K562 (cell line): ENCODE data around the gene CD70. TPM values are rescaled to one million over a fixed set of nuclear protein-coding genes. Genes with fewer than 3 reads are reported as not detected.

Experiments
- ATAC-seq: fragments of 200-7000 bp; cut with Tn5 transposase; 3 replicates; pipeline ENCODE4 v1.9.1; 2020; ENCODE audit warnings: moderate library complexity
- BruUV-seq: library from RNA; stranded (reverse); fragments of 400-500 nt; replicated peaks from 2 replicates; lab custom pipeline; 2021; lab: Mats Ljungman, UMichigan
- CTCF ChIA-PET: fragments of 300-600 bp; formaldehyde crosslinking; extraction: SDS; loops from one replicate; lab custom pipeline; 2021; ENCODE audit warnings: low intra/inter-chr PET ratio; lab: Yijun Ruan, JAX
- POLR2A ChIA-PET: fragments of 300-600, 350-650 bp; sonication (Branson Sonifier 250); formaldehyde crosslinking; extraction: SDS; loops from one replicate; lab custom pipeline; 2021; ENCODE audit warnings: antibody characterized with exemption, inconsistent platforms; lab: Yijun Ruan, JAX
- DNase-seq, 4 experiments: peaks; one replicate each; pipeline versions ENCODE4 v3.0.0 to v3.0.0-alpha.2; 2011 to 2018; ENCODE audit warnings: low spot score in 3 of 4, mixed read lengths in 3 of 4; ENCODE audit errors: extremely low read depth in 1 of 4
- FAIRE-seq: peaks from 2 replicates; lab custom pipeline; 2011; peaks lifted over from hg19 to GRCh38; lab: Jason Lieb, UNC
- H2AFZ ChIP-seq: 2 replicates; pipeline ENCODE4 v1.6.0; 2011; ENCODE audit warnings: low read depth, low read length, control low read depth, inconsistent platforms
- H3K27ac ChIP-seq: fragments of 200-600 bp; 3 replicates; pipeline ENCODE4 v1.8.0; 2011; ENCODE audit warnings: low read depth, mild to moderate bottlenecking, control low read depth, inconsistent platforms, low read length, moderate library complexity, mixed read lengths; ENCODE audit errors: extremely low read depth
- H3K27me3 ChIP-seq, 2 experiments: fragments of 300-600 bp in 1 of 2; 2 replicates in 1 of 2; 3 replicates in 1 of 2; pipeline versions ENCODE4 v1.6.0 to v1.8.0; 2011; ENCODE audit warnings: inconsistent platforms in 2 of 2, low read length in 2 of 2, mild to moderate bottlenecking in 1 of 2, mixed read lengths in 1 of 2, moderate library complexity in 1 of 2; ENCODE audit not compliant: control insufficient read depth in 2 of 2, insufficient read depth in 2 of 2
- H3K36me3 ChIP-seq: fragments of 300-600 bp; 3 replicates; pipeline ENCODE4 v1.8.0; 2011; ENCODE audit warnings: mild to moderate bottlenecking, low read length, inconsistent platforms; ENCODE audit not compliant: control insufficient read depth, insufficient read depth
- H3K4me1 ChIP-seq, 2 experiments: fragments of 200-600 bp in 1 of 2; replicated peaks in 1 of 2; 2 replicates in 1 of 2; 3 replicates in 1 of 2; pipeline versions ENCODE4 v1.5.1 to v1.8.0; 2011; ENCODE audit warnings: inconsistent platforms in 2 of 2, low read length in 2 of 2, mild to moderate bottlenecking in 1 of 2, mixed read lengths in 1 of 2, moderate library complexity in 1 of 2; ENCODE audit not compliant: control insufficient read depth in 2 of 2, insufficient read depth in 2 of 2
- H3K4me2 ChIP-seq: 2 replicates; pipeline ENCODE4 v1.6.1; 2011; ENCODE audit warnings: low read length, control low read depth, inconsistent platforms, mixed read lengths; ENCODE audit not compliant: insufficient read depth
- H3K4me3 ChIP-seq: fragments of 200-600 bp; sonication (generic), shearing (Covaris generic); 2 replicates; pipeline ENCODE4 v1.5.1; 2016; ENCODE audit warnings: control low read depth, inconsistent platforms
- H3K79me2 ChIP-seq: fragments of 200-600 bp; 3 replicates; pipeline ENCODE4 v1.8.0; 2011; ENCODE audit warnings: low read length, inconsistent platforms; ENCODE audit not compliant: control insufficient read depth, insufficient read depth
- H3K9ac ChIP-seq, 2 experiments: 2 replicates each; pipeline versions ENCODE4 v1.6.0 to v1.6.1; 2011; ENCODE audit warnings: low read depth in 2 of 2, low read length in 2 of 2, control low read depth in 1 of 2, inconsistent platforms in 1 of 2, mild to moderate bottlenecking in 1 of 2, mixed read lengths in 1 of 2; ENCODE audit not compliant: insufficient read depth in 1 of 2
- H3K9me1 ChIP-seq: one replicate; pipeline ENCODE4 v1.6.0; 2011; ENCODE audit warnings: inconsistent platforms, mild to moderate bottlenecking, low read length, moderate library complexity; ENCODE audit not compliant: control insufficient read depth, insufficient read depth
- H3K9me3 ChIP-seq: replicated peaks from 2 replicates; pipeline ENCODE4 v1.5.1; 2011; ENCODE audit warnings: low read depth, low read length, inconsistent platforms; ENCODE audit not compliant: control insufficient read depth, insufficient read depth
- H4K20me1 ChIP-seq: replicated peaks from 2 replicates; pipeline ENCODE4 v1.6.1; 2011; ENCODE audit warnings: low read length, inconsistent platforms, mixed read lengths; ENCODE audit not compliant: control insufficient read depth, insufficient read depth
- ARID2 ChIP-seq: fragments of 450-650 bp; IDR thresholded peaks from 2 replicates; pipeline ENCODE4 v1.6.1; 2017; ENCODE audit warnings: antibody characterized with exemption, mild to moderate bottlenecking
- FOXK2 ChIP-seq, 2 experiments: fragments of 450-650 bp; IDR thresholded peaks in 1 of 2; conservative IDR thresholded peaks in 1 of 2; 2 replicates each; pipeline ENCODE4 v1.6.1; 2016; ENCODE audit warnings: low read depth in 2 of 2, mild to moderate bottlenecking in 1 of 2
- MNT ChIP-seq, 2 experiments: fragments of 450-650 bp; conservative IDR thresholded peaks; 2 replicates each; pipeline ENCODE4 v1.6.1; 2017; ENCODE audit warnings: mild to moderate bottlenecking in 2 of 2, moderate library complexity in 2 of 2
- NR0B1 ChIP-seq: fragments of 450-650 bp; IDR thresholded peaks from one replicate; pipeline ENCODE4 v1.6.1; 2018; ENCODE audit warnings: mild to moderate bottlenecking, moderate library complexity; ENCODE audit not compliant: partially characterized antibody
- SRSF7 ChIP-seq: fragments of 200-400 bp; formaldehyde crosslinking; optimal IDR thresholded peaks from 2 replicates; pipeline ENCODE3; 2017; ENCODE audit warnings: mild to moderate bottlenecking, low read depth, low read length
- WGBS: fragments of 100-300 bp; shearing (Covaris generic); methylation state at CpG from one replicate; pipeline ENCODE4 v1.1.6; 2016; ENCODE audit warnings: low coverage, mixed read lengths; ENCODE audit not compliant: insufficient coverage; ENCODE audit errors: missing lambda C conversion rate; 5-methylcytosine and 5-hydroxymethylcytosine counted together
- in situ Hi-C: fragments of 300-500 bp; cut with MboI; formaldehyde crosslinking; loops from 4 replicates; pipeline ENCODE4 v1.15.0; 2018; ENCODE audit warnings: inconsistent platforms, mixed read lengths
- intact Hi-C: fragments of 100-400 bp; cut with micrococcal nuclease; formaldehyde crosslinking; loops from 2 replicates; pipeline ENCODE4 v1.14.2; 2022
- polyA plus RNA-seq, 8 experiments: library from polyadenylated mRNA; depleted of rRNA in 4 of 8; stranded (reverse) in 5 of 8; unstranded in 3 of 8; fragments of >200 nt; fragmentation: Nextera tagmentation in 2 of 8; fragmentation: Illumina TruSeq in 1 of 8; extraction: Ambion mirVana in 2 of 8; extraction: Trizol in 1 of 8; gene quantifications; 2 replicates each; pipeline versions ENCODE4 v1.2.1 to v1.2.3, GENCODE V29; 2011 to 2014; ENCODE audit warnings: inconsistent platforms in 1 of 8, missing spikeins in 1 of 8
- total RNA-seq, 7 experiments: library from RNA; depleted of rRNA in 6 of 7; stranded (reverse); fragments of >200 nt in 6 of 7; fragmentation: Illumina TruSeq in 2 of 7; extraction: Trizol in 2 of 7; gene quantifications; 2 replicates each; pipeline versions ENCODE4 v1.2.1 to v1.2.3, GENCODE V29; 2011 to 2021; ENCODE audit warnings: low replicate concordance in 1 of 7

CD70 gene
- total and polyA plus RNA-seq, 9 of the 15 experiments (the other 6 are each of a cell fraction or from before 2014, with no cell fraction given) = 0.06 to 0.58 (median 0.33) TPM; not detected in 4

GRCh38 chr19:6551091-6551490 is 39.9 kb downstream of the CD70 start:
- CTCF ChIA-PET = no interaction called here

More at GRCh38 chr19:6551091-6551490, 39.9 kb downstream of the CD70 start:
- in situ Hi-C loops (no loop called here), intact Hi-C loops (no loop called here)
- Histone ChIP-seq H3K9me1 (no peaks in the 10 kb centered on the region), H3K4me3 (no peak overlapping the region), H3K9ac (no peak overlapping the region), H2AFZ (peak overlapping the region; percentile 65), H3K4me1 (peaks cover 0 to 17% of the 10 kb centered on the region in 2 experiments; a peak in 3 of 5 replicates), H3K27me3 (no peaks in the 10 kb centered on the region), H3K36me3 (no peaks in the 10 kb centered on the region), H3K79me2 (no peaks in the 10 kb centered on the region), H4K20me1 (no peaks in the 10 kb centered on the region), H3K27ac (no peak overlapping the region), H3K9me3 (0 out of 2 replicates have a peak, but pooled peaks cover 2% of the 10 kb centered on the region), H3K4me2 (no peak overlapping the region)
- BruUV-seq = no TSS peak
- POLR2A ChIA-PET = interaction anchor here (1.0 to 2.8 kb wide), 4 partner anchors 10 to 18 kb away, joined by 3 to 14 read pairs (median 4); no protein-coding TSS in a partner anchor
- FAIRE-seq = no peak
- no peak for TF ChIP-seq ARID2
- no peak for TF ChIP-seq SRSF7
- no peak for TF ChIP-seq NR0B1
- TF ChIP-seq MNT (conservative IDR thresholded peaks at IDR 0.05) = no peak
- TF ChIP-seq FOXK2 (conservative IDR thresholded peaks at IDR 0.05 in 1 of 2, IDR thresholded peaks at IDR 0.05 in 1 of 2; ENCODE audit: low read depth in 2 of 2) = no peak
- DNase-seq = no peak
- WGBS = 40% methylated on average over 2 of the region's 3 CpGs
- ATAC-seq = no peak; the same call in 2 of the 3 replicates
